Measurements from ENCODE around the gene SDK1. TPM values are rescaled to one million over a fixed set of nuclear protein-coding genes. Genes with fewer than 3 reads are reported as not detected.

Gene SDK1
- total RNA-seq, 4 donors from 2014 or later: under 0.01 to 16.2 (median 7.2) TPM

DNA sequence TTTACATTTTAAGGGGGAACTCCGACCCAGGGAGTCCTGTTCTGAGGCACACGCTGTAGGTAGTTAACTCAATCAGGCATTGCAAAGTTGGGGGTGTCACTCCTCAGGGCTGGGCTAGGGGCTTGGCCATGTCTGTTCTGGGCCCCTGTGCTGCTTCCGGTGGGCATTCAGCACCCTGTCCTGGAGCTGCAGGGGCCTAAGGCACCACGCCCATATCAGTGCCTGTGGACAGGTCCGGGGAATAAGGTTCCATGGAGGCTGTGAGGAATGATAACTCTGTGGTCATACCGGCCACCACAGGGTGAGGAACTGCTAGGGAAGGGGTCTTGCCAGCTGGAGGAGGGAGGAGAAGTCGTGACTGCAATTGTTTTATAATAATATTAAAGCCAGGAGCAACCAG lies 842.0 kb downstream of the SDK1 start:
- no peaks in the 10 kb centered on the region for H3K4me1 ChIP-seq
- H3K36me3 ChIP-seq: no peaks in the 10 kb centered on the region
- no peak for DNase-seq
- no peak overlapping the region for H3K27ac ChIP-seq
- no peak for TF ChIP-seq POLR2A (IDR thresholded peaks at IDR 0.05)
- TF ChIP-seq, protein P1, sequence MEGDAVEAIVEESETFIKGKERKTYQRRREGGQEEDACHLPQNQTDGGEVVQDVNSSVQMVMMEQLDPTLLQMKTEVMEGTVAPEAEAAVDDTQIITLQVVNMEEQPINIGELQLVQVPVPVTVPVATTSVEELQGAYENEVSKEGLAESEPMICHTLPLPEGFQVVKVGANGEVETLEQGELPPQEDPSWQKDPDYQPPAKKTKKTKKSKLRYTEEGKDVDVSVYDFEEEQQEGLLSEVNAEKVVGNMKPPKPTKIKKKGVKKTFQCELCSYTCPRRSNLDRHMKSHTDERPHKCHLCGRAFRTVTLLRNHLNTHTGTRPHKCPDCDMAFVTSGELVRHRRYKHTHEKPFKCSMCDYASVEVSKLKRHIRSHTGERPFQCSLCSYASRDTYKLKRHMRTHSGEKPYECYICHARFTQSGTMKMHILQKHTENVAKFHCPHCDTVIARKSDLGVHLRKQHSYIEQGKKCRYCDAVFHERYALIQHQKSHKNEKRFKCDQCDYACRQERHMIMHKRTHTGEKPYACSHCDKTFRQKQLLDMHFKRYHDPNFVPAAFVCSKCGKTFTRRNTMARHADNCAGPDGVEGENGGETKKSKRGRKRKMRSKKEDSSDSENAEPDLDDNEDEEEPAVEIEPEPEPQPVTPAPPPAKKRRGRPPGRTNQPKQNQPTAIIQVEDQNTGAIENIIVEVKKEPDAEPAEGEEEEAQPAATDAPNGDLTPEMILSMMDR (IDR thresholded peaks at IDR 0.05): no peak
- intact Hi-C loops (cut with DNase I; ENCODE audit: low total_unique reads): no loop called here
- H3K4me3 ChIP-seq: no peak overlapping the region
- no peaks in the 10 kb centered on the region for H3K9me3 ChIP-seq
- H3K27me3 ChIP-seq: no peaks in the 10 kb centered on the region

DNA sequence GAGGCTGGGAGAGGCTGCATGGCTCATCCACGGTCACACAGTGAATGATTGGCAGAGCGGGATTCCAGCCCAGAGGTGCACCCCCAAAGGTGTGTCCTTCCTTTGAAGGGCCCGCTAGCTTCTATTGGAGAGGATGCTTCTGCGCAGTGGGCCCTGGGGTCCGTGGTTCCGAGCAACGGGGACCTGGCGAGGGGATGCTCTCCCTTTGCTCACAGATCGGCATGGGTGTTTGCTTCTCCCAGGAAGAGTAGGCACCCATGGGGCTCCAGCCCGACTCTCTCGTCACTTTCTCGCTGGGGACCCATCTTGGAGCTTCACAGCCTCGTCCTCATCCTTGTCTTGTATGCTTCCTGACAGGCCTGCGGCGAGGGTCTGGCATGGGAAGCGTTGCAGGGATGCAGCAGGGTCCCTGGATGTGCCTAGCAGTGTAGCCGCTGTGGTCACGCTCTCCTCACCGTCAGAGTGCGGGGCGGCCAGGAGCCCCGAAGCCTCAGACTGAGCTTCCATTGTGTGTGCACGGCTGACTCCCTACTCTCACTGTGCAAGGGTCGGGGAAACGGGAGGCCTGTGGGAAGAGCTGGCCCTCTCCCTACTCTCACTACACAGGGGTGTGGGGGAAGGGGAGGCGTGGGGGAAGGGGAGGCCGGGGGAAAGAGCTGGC lies 842.6 kb downstream of the SDK1 start:
- Histone ChIP-seq H3K36me3 (no peaks in the 10 kb centered on the region), H3K27me3 (no peaks in the 10 kb centered on the region), H3K4me3 (no peak overlapping the region), H3K9me3 (no peaks in the 10 kb centered on the region), H3K4me1 (no peaks in the 10 kb centered on the region), H3K27ac (no peak overlapping the region)
- no peak for DNase-seq
- TF ChIP-seq, protein P1 (IDR thresholded peaks at IDR 0.05): no peak
- TF ChIP-seq POLR2A (IDR thresholded peaks at IDR 0.05): no peak
- intact Hi-C loops (cut with DNase I; ENCODE audit: low total_unique reads): no loop called here

DNA sequence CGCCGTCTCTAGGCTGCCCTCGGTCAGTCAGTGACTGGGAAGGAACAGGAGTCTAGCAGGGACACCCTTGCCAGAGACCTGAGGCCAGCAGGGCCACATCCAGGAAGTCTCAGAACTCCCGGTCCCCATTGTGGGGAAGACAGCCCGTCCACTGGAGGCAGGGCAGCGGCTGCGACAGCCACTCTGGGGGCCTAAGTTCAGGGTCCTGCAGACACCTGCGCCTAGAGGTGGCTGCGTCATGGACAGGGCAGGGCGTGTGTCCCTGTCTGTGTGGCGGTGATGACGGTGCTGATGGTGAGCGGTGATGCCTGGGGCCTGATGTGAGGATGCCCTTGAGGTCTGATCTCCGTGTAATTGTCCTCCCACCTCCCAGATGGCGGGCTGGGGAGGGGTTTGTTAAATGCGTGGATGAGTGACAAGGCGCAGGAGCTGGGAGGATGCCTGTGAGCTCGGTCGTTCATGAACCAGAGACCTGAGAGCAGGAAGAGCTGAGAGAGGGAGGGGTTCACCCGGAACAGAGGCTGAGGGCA lies 843.2 kb downstream of the SDK1 start:
- no peaks in the 10 kb centered on the region for H3K9me3 ChIP-seq
- peak overlapping the region; percentile 9 to 17 for H3K4me3 ChIP-seq
- DNase-seq: no peak
- no peaks in the 10 kb centered on the region for H3K4me1 ChIP-seq
- TF ChIP-seq, protein P1 (IDR thresholded peaks at IDR 0.05): no peak
- TF ChIP-seq POLR2A (IDR thresholded peaks at IDR 0.05): no peak
- intact Hi-C loops (cut with DNase I; ENCODE audit: low total_unique reads): no loop called here
- no peaks in the 10 kb centered on the region for H3K27me3 ChIP-seq
- no peak overlapping the region for H3K27ac ChIP-seq
- H3K36me3 ChIP-seq: no peaks in the 10 kb centered on the region

DNA sequence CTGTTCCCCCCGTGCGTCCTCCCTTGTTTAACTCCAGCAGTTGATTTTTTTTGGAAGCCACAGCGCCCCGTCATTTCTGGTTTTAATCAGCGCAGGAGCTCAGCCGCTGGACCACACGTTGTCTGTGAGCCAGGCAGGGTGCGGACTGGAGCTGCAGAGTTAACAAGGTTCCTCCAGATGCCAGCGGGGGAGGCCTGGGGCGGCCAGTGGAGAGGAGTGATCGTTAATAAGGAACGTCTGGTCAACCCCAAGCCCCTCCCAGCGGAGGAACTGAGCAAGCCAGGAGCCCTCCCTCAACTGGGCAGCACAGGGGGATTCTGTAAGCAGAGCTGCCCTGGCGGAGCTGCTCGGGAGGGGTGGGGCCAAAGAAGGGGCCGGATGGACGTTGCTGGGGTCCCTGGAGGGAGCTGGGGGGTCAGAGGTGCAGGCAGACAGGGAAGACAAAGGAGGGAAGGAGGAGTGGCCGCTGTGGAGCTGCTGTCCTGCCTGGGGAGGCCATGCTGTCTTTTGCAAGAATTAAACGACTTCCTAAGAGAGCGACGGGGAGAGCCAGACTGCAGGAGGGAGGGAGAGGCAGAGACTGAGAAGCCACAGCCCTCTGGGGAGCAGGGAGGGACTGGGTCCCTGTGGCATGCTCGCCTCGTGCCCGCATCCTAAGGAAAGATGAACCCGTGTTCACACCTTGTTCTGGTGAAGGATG lies 843.9 kb downstream of the SDK1 start:
- Histone ChIP-seq H3K27ac (no peak overlapping the region), H3K36me3 (no peaks in the 10 kb centered on the region), H3K9me3 (no peaks in the 10 kb centered on the region), H3K27me3 (no peaks in the 10 kb centered on the region), H3K4me1 (no peaks in the 10 kb centered on the region), H3K4me3 (peak overlapping the region; percentile 9 to 17)
- peak; percentile 66 to 76 for DNase-seq
- TF ChIP-seq, protein P1 (IDR thresholded peaks at IDR 0.05): no peak
- no peak for TF ChIP-seq POLR2A (IDR thresholded peaks at IDR 0.05)
- intact Hi-C loops (cut with DNase I; ENCODE audit: low total_unique reads): no loop called here

DNA sequence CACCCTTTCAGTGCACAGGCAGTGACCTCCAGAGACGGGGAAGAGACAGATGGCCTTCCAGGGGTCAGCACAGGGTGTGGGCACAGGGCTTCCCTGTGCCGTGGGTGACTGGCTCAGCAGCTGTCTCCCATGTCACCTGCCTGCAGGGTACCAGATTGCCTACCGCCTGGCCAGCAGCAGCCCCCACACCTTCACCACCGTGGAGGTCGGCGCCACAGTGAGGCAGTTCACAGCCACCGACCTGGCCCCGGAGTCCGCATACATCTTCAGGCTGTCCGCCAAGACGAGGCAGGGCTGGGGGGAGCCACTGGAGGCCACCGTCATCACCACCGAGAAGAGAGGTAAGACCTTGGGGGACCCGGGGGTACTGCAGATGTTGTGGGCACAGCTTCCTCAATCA lies 844.5 kb downstream of the SDK1 start:
- intact Hi-C loops (cut with DNase I; ENCODE audit: low total_unique reads): no loop called here
- Histone ChIP-seq H3K27ac (no peak overlapping the region), H3K9me3 (no peaks in the 10 kb centered on the region), H3K4me1 (no peaks in the 10 kb centered on the region), H3K4me3 (no peak overlapping the region), H3K36me3 (no peaks in the 10 kb centered on the region), H3K27me3 (no peaks in the 10 kb centered on the region)
- DNase-seq: no peak
- TF ChIP-seq, protein P1 (IDR thresholded peaks at IDR 0.05): no peak
- no peak for TF ChIP-seq POLR2A (IDR thresholded peaks at IDR 0.05)

Data from uterus (tissue), 4 donors.